ENCODE results near the gene METRNL.
"Not testable (repeated sequence)": the region's sequence is repeated elsewhere in the genome, so short reads cannot be mapped to it uniquely, and the experiment has no call there.

METRNL gene

DNA sequence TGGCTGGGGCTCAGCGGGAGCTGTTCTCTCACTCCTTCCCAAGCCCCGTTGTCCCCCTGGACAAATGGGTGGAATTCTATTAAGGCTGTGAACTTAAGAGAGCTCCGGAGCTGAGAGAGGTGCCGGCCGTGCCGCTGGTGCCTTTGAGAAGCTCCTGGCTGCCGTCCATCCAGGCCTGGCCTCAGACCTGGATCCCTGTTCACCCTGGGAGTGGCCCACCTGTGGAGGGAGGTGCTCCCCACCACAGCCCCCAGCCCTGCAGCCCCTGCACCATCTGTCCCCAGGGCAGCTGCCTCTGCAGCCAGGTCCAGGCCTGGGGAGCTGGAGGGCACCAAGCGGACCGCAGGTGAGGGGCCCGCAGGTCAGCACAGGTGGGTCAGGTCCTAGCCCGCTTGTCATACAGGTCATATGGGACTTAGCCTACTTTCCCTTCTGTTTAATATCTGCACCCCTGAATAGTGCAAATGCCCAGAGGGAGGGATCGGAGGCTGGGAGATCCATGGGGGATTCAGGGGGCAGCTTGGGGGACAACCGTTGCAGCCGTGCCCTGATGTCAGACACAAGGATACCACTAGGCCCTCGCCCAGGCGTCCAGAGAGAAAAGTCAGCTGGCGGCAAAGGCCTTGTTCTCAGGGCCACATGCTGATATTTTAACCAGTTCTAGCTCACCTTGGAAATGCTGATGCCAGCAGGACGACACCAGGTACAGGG lies 15.2 kb upstream of the METRNL start:
- Histone ChIP-seq H3K9me3 (replicated peaks in 1 of 11) (no peaks in the 10 kb centered on the region), H3K4me1 (peaks cover 0 to 10% (median 3%) of the 10 kb centered on the region in 10 experiments; a peak in 7 of 20 replicates), H3K4me3 (no peak overlapping the region), H3K9ac (no peak overlapping the region), H3K27ac (no peak overlapping the region), H3K27me3 (no peaks in the 10 kb centered on the region), H3K4me2 (no peak overlapping the region), H3K36me3 (no peaks in the 10 kb centered on the region), H4K20me1 (no peaks in the 10 kb centered on the region)
- no peak for TF ChIP-seq Cebpa-rat (IDR thresholded peaks at IDR 0.05)

GRCh38 chr17:83064732-83065659 lies 14.4 kb upstream of the METRNL start:
- Histone ChIP-seq H3K9me3 (replicated peaks in 1 of 11) (no peaks in the 10 kb centered on the region), H3K4me3 (no peak overlapping the region), H3K9ac (no peak overlapping the region), H3K4me1 (peaks cover 5 to 18% (median 11%) of the 10 kb centered on the region in 10 experiments), H4K20me1 (no peaks in the 10 kb centered on the region), H3K27ac (no peak overlapping the region), H3K27me3 (no peaks in the 10 kb centered on the region), H3K4me2 (no peak overlapping the region), H3K36me3 (no peaks in the 10 kb centered on the region)
- no peak for TF ChIP-seq Cebpa-rat (IDR thresholded peaks at IDR 0.05)

DNA sequence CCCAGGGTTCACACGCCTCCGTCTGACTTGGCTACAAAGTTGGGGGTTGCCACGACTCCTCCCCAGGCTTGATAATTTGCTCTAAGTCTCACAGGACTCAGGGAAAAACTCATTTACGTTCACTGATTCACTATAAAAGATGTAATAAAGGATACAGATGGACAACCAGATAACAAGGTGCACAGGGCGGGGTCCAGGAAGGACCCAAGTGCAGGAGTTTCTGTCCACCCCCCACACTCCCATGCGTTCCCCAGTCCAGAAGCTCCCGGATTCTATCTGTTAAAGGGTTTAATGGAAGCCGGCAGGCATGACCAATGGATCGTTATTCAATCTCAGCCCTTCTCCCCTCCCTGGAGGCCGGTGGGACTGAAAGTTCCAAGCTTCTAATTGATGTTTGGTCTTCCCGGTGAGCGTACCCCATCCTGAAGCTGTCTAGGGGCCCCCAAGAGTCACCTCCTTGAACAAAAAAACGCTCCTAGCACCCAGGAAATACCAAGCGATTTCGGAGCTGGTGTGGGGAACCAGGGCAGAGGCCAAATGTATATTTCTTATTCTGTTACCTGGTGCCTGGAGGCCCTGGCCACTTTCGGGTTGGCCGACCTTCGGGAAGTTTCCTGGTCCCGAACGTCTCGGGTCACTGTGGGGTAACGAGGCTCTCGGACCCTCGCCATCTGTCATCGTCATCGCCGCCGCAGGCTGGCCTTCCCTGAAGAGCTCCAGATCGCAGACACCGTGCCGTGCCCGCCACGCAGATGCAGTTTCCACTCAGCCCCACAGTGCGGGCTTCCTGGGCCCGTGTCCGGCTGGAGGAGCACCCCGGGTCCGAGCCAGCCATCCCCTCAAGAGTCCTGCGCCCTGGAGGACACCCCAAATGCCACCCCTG lies 13.5 kb upstream of the METRNL start:
- H3K27ac ChIP-seq = no peak overlapping the region
- no peak overlapping the region for H3K4me2 ChIP-seq
- peaks cover 14 to 27% (median 18%) of the 10 kb centered on the region in 10 experiments for H3K4me1 ChIP-seq
- H4K20me1 ChIP-seq = no peaks in the 10 kb centered on the region
- H3K36me3 ChIP-seq = no peaks in the 10 kb centered on the region
- no peak overlapping the region for H3K9ac ChIP-seq
- H3K27me3 ChIP-seq = no peaks in the 10 kb centered on the region
- no peak for TF ChIP-seq Cebpa-rat (IDR thresholded peaks at IDR 0.05)
- no peaks in the 10 kb centered on the region for H3K9me3 ChIP-seq (replicated peaks in 1 of 11)
- no peak overlapping the region for H3K4me3 ChIP-seq

DNA sequence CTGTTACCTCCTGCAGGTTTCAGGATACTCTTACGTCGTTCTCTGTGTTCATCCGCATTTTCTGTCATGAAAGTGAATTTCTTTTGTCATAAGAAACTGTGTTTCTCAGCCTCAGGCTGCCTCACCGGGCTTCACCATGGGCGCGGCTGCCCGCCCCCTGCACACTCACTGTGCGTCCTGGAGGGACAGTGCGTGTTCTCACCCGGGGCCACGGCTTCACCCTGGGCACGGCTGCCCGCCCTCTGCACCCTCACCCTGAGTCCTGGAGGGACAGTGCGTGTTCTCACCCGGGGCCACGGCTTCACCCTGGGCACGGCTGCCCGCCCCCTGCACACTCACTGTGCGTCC lies 12.9 kb upstream of the METRNL start:
- not testable (repeated sequence) for H4K20me1 ChIP-seq; H3K4me2 ChIP-seq; H3K9ac ChIP-seq; H3K36me3 ChIP-seq; H3K27me3 ChIP-seq; H3K9me3 ChIP-seq (replicated peaks in 1 of 11); H3K4me3 ChIP-seq; H3K27ac ChIP-seq
- H3K4me1 ChIP-seq = peaks cover 20 to 33% (median 24%) of the 10 kb centered on the region in 10 experiments

GRCh38 chr17:83067071-83067717 lies 12.2 kb upstream of the METRNL start:
- H3K36me3 ChIP-seq = no peaks in the 10 kb centered on the region
- H3K9ac ChIP-seq = no peak overlapping the region
- H3K4me3 ChIP-seq = no peak overlapping the region
- no peak overlapping the region for H3K27ac ChIP-seq
- H3K4me1 ChIP-seq = peaks cover 27 to 40% (median 31%) of the 10 kb centered on the region in 10 experiments
- H4K20me1 ChIP-seq = no peaks in the 10 kb centered on the region; a peak in 1 of 22 replicates
- H3K4me2 ChIP-seq = no peak overlapping the region
- TF ChIP-seq Cebpa-rat (IDR thresholded peaks at IDR 0.05) = no peak
- H3K9me3 ChIP-seq (replicated peaks in 1 of 11) = no peaks in the 10 kb centered on the region
- no peaks in the 10 kb centered on the region for H3K27me3 ChIP-seq

- Histone ChIP-seq H3K4me3 (no peak overlapping the region), H3K4me2 (no peak overlapping the region), H3K9me3 (replicated peaks in 1 of 11) (no peaks in the 10 kb centered on the region), H3K4me1 (peaks cover 31 to 39% (median 34%) of the 10 kb centered on the region in 10 experiments), H3K27ac (no peak overlapping the region), H3K36me3 (no peaks in the 10 kb centered on the region), H3K27me3 (no peaks in the 10 kb centered on the region), H3K9ac (no peak overlapping the region), H4K20me1 (no peaks in the 10 kb centered on the region; a peak in 1 of 22 replicates)
- TF ChIP-seq Cebpa-rat (IDR thresholded peaks at IDR 0.05) = no peak
Observed at GRCh38 chr17:83067718-83068261, 11.6 kb upstream of the METRNL start.

DNA sequence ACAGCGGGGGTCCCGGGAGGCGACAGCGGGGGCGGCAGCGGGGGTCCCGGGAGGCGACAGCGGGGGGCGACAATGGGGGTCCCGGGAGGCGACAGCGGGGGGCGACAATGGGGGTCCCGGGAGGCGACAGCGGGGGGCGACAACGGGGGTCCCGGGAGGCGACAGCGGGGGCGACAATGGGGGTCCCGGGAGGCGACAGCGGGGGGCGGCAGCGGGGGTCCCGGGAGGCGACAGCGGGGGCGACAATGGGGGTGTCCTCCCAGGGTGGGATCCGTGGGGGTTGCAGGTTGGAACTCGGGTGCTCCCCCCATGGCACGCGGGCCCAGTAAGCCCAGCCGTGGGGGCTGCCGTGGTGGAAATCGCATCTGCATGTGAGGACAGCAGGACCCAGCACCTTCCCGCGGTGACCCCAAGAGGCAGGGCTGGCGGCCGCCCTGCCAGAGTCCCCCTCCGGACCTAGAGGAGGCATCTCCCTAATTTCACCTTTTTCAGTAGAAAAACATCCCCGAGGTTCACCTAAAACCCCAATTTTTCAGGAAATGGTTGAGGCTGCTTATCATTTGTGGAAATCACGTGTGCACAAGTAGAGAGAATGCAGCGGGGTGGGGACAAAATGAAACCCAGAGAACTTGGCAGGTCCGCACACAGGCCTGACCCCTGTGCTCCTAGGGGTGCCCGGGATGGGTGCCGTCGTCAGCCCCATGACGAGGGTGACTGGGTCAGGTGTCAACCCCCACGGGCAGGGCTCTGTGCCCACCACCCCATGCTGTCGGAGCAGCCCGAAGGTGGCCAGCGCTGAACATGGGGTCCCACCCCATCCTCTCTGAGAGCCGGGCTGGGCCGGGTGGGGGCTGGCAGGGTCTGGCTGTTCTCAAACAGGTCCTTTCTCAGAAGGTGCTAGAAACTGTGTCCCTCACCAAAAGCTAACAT lies 10.5 kb upstream of the METRNL start:
- Histone ChIP-seq H3K4me2 (peak overlapping the region in 7 of 11 experiments; percentile 11 to 77 (median 68); a peak in 6 of 22 replicates), H3K27me3 (peaks cover 2 to 9% (median 8%) of the 10 kb centered on the region in 11 experiments; a peak in 16 of 22 replicates), H4K20me1 (peaks cover 0 to 6% (median 0%) of the 10 kb centered on the region in 11 experiments; a peak in 3 of 22 replicates), H3K4me1 (peaks cover 41 to 49% (median 44%) of the 10 kb centered on the region in 10 experiments), H3K9ac (no peak overlapping the region), H3K36me3 (no peaks in the 10 kb centered on the region), H3K4me3 (no peak overlapping the region), H3K9me3 (replicated peaks in 1 of 11) (no peaks in the 10 kb centered on the region), H3K27ac (no peak overlapping the region)
- no peak for TF ChIP-seq Cebpa-rat (IDR thresholded peaks at IDR 0.05)

Measured in BLaER1 treated with 17β-estradiol and CSF1 and Interleukin-3, amounts not matched to agents 10 nM and 100 nM (cell line).